Measurements from ENCODE around the gene ZNF385B.

ZNF385B gene

DNA sequence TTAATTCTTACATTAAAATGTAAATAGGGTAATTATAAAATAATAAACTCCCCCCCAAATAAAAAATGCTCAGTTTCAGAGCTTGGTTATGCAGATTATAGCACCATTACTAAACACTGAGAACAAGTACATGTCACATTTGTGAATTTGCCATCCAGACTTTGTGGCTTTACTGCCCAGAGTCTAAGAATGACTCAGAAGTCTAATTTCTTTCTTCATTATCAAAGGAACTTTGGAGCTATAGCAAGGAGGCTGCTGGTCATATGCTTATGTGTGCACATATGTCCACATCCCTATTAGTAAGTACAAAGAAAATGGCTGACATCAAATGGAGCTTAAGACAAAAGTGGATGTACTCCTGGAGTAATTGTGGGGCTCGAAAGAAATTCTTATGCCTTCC lies 348.2 kb downstream of the ZNF385B start:
- Mint-ChIP-seq H3K36me3 (ENCODE audit: low read depth) (no peaks in the 10 kb centered on the region), H3K9me3 (no peaks in the 10 kb centered on the region), H3K27ac (no peak overlapping the region), H3K27me3 (no peaks in the 10 kb centered on the region), H3K4me3 (no peak overlapping the region), H3K4me1 (ENCODE audit: low read depth) (no peaks in the 10 kb centered on the region)
- intact Hi-C loops (cut with micrococcal nuclease): no loop called here

- Mint-ChIP-seq H3K4me3 (no peak overlapping the region), H3K9me3 (no peaks in the 10 kb centered on the region), H3K36me3 (ENCODE audit: low read depth) (no peaks in the 10 kb centered on the region), H3K4me1 (ENCODE audit: low read depth) (no peaks in the 10 kb centered on the region), H3K27ac (no peak overlapping the region), H3K27me3 (no peaks in the 10 kb centered on the region)
- intact Hi-C loops (cut with micrococcal nuclease): no loop called here
Observed at GRCh38 chr2:179512281-179513035, 349.0 kb downstream of the ZNF385B start.

DNA sequence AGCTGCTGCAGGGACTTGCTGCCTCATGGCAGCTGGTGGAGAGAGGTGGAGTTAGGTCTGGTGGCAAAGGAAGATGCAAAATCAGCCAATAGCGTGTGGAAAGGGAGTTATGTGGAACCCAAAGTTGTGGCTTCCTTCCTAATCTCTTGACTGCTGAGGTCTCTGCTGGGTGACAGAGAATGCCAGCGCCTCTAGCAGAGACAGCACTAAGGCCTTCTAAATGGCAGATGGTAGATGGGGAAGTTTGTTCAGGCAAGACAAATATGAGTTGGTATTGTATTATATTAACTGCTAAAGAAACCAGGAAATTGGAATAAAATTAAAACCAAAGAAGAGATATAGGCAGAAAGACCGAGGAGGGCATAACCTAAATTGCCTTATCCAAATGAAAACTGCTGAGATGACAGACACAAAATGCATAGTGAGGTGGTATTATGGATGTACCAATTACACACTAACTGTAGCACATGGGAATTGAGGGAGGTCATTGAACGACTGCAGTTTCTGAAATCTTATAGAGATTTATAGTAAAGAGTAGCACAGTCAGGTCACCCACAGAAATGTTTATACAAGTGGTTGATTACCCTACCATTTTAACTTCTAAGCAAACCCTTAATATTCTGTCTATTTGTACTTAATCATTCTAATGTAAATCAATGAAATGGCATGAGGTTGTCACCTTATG lies 350.2 kb downstream of the ZNF385B start:
- Mint-ChIP-seq H3K9me3 (no peaks in the 10 kb centered on the region), H3K4me1 (ENCODE audit: low read depth) (no peaks in the 10 kb centered on the region), H3K27ac (no peak overlapping the region), H3K4me3 (no peak overlapping the region), H3K27me3 (no peaks in the 10 kb centered on the region), H3K36me3 (ENCODE audit: low read depth) (no peaks in the 10 kb centered on the region)
- intact Hi-C loops (cut with micrococcal nuclease): no loop called here

DNA sequence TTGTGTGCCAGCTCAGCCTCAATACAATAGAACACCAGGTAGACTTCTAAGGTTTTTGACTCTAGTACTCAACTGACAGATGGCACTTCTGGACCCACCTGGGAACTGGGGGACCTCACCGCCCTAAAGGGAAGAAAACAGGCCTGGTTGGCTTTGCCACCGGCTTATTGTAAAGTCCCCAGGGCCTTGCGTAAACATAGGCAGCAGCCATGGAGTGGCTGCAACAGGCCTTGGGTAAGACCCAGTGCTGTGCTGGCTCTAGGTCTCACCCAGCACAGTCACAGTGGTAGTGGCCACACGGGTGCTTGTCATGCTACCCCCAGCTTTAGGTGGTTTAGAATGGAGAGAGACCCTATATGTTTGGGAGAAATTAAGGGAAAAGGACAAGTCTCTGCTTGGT lies 366.1 kb downstream of the ZNF385B start:
- intact Hi-C loops (cut with micrococcal nuclease): no loop called here
- H3K4me3 Mint-ChIP-seq: no peak overlapping the region
- no peaks in the 10 kb centered on the region for H3K4me1 Mint-ChIP-seq (ENCODE audit: low read depth)
- no peak overlapping the region for H3K27ac Mint-ChIP-seq
- no peaks in the 10 kb centered on the region for H3K27me3 Mint-ChIP-seq
- H3K9me3 Mint-ChIP-seq: peaks cover 34% of the 10 kb centered on the region
- H3K36me3 Mint-ChIP-seq (ENCODE audit: low read depth): no peaks in the 10 kb centered on the region

DNA sequence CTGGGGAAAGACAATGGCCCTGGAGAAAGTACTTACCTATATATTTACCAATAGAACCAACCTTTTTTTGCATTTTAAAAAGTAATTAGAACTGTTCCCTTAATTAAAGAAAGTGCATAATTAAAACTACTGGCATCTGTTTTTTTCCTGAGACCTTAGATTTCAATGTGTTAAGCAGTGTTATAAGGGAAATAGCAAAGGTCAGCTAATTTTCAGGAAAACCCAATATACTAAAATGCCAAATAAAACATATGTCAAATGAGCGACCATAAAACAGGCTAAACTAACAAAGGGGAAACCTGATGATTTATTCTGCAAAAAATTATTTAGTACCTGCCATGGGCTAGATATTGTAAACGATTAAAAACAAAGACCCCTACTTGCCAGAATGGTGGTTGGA lies 372.8 kb downstream of the ZNF385B start:
- no peaks in the 10 kb centered on the region for H3K36me3 Mint-ChIP-seq (ENCODE audit: low read depth)
- H3K27me3 Mint-ChIP-seq: no peaks in the 10 kb centered on the region
- intact Hi-C loops (cut with micrococcal nuclease): no loop called here
- H3K27ac Mint-ChIP-seq: no peak overlapping the region
- H3K4me3 Mint-ChIP-seq: no peak overlapping the region
- no peaks in the 10 kb centered on the region for H3K9me3 Mint-ChIP-seq
- no peaks in the 10 kb centered on the region for H3K4me1 Mint-ChIP-seq (ENCODE audit: low read depth)

DNA sequence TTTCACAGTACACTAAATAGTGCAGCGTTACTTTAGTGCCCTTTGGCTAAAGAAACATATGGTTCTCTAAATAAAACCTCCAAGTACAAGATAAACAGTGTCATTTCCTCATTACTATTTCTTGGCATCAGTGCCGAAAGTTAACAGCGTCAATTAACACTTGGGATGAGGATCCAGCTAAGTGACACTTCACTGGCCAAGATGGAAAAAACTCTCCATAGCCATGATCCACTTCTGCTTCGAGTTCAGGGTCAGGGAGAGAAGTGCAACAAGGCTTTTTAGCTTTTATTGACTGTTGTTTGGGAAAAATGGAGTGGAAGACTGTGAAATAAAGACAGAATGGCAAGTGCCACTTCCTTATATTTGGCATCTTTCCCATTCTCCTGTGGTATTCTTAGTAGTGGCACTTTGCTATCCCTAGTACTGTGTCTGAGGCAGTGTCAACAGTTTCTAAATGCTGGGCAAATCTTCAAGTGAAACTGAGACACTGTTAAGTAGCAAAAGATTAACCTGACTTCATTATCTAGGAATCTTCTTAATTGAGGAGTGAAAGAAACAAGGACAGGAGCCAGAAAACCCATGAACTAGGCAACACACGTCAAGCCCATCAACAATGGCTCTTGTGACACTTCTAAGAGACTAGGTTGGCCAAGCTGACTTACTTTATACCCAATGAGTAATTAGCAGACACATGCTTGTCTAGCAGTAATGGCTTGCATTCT lies 374.2 kb downstream of the ZNF385B start:
- no peaks in the 10 kb centered on the region for H3K4me1 Mint-ChIP-seq (ENCODE audit: low read depth)

DNA sequence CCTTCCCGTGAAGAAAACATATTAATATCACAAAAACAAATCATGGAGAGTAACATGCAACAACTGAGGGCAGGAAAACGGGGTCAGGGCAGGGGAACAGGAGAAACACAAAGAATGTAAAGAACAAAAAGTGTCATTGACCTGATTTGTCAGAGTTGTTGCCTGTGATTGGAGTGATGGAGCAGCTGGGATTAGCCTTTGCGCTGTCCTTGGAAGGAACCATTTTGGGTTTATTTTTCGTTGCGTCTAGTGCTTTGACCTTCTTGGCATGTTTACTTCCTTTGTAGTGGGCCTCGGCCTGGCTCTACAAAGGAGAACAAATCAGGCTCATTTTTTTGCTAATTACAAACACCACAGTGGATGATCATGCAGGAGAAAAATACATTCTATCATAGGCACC lies 378.3 kb downstream of the ZNF385B start:
- no peaks in the 10 kb centered on the region for H3K4me1 Mint-ChIP-seq (ENCODE audit: low read depth)
- H3K4me3 Mint-ChIP-seq: no peak overlapping the region
- no peak overlapping the region for H3K27ac Mint-ChIP-seq
- H3K27me3 Mint-ChIP-seq: no peaks in the 10 kb centered on the region
- intact Hi-C loops (cut with micrococcal nuclease): no loop called here
- no peaks in the 10 kb centered on the region for H3K36me3 Mint-ChIP-seq (ENCODE audit: low read depth)
- no peaks in the 10 kb centered on the region for H3K9me3 Mint-ChIP-seq

More for the DNA sequence above, 374.2 kb downstream of the ZNF385B start:
- intact Hi-C loops (cut with micrococcal nuclease): no loop called here
- H3K27me3 Mint-ChIP-seq: no peaks in the 10 kb centered on the region
- H3K36me3 Mint-ChIP-seq (ENCODE audit: low read depth): no peaks in the 10 kb centered on the region
- H3K9me3 Mint-ChIP-seq: no peaks in the 10 kb centered on the region
- H3K4me3 Mint-ChIP-seq: no peak overlapping the region
- no peak overlapping the region for H3K27ac Mint-ChIP-seq

DNA sequence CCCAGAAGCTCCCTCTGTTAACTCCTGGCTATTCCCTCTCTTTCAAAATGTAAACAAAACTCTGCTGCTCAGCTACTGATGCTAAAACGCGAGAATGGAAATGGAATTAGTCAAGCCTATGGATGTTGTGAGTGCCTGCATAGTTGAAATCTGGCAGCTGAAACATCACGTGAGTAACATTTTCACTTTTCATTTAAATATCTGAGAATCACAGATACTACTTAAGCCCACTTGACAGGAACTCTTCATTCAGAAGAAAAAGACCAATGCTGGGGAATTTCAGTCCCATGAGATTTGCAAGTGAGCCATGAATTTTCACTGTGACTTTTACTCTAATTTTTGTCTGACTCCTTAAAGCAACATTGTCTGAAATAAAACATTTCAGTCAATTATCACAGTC lies 381.5 kb downstream of the ZNF385B start:
- intact Hi-C loops (cut with micrococcal nuclease): no loop called here
- Mint-ChIP-seq H3K4me1 (ENCODE audit: low read depth) (no peaks in the 10 kb centered on the region), H3K4me3 (no peak overlapping the region), H3K36me3 (ENCODE audit: low read depth) (no peaks in the 10 kb centered on the region), H3K9me3 (no peaks in the 10 kb centered on the region), H3K27ac (no peak overlapping the region), H3K27me3 (no peaks in the 10 kb centered on the region)

- H3K4me3 Mint-ChIP-seq: no peak overlapping the region
- intact Hi-C loops (cut with micrococcal nuclease): no loop called here
- no peak overlapping the region for H3K27ac Mint-ChIP-seq
- no peaks in the 10 kb centered on the region for H3K27me3 Mint-ChIP-seq
- no peaks in the 10 kb centered on the region for H3K36me3 Mint-ChIP-seq (ENCODE audit: low read depth)
- no peaks in the 10 kb centered on the region for H3K4me1 Mint-ChIP-seq (ENCODE audit: low read depth)
- no peaks in the 10 kb centered on the region for H3K9me3 Mint-ChIP-seq
Observed at GRCh38 chr2:179478771-179479170, 382.6 kb downstream of the ZNF385B start.

GRCh38 chr2:179470992-179471391 lies 390.4 kb downstream of the ZNF385B start:
- no peak overlapping the region for H3K27ac Mint-ChIP-seq
- H3K4me3 Mint-ChIP-seq: no peak overlapping the region
- no peaks in the 10 kb centered on the region for H3K27me3 Mint-ChIP-seq
- no peaks in the 10 kb centered on the region for H3K4me1 Mint-ChIP-seq (ENCODE audit: low read depth)
- intact Hi-C loops (cut with micrococcal nuclease): no loop called here
- no peaks in the 10 kb centered on the region for H3K36me3 Mint-ChIP-seq (ENCODE audit: low read depth)
- H3K9me3 Mint-ChIP-seq: no peaks in the 10 kb centered on the region

DNA sequence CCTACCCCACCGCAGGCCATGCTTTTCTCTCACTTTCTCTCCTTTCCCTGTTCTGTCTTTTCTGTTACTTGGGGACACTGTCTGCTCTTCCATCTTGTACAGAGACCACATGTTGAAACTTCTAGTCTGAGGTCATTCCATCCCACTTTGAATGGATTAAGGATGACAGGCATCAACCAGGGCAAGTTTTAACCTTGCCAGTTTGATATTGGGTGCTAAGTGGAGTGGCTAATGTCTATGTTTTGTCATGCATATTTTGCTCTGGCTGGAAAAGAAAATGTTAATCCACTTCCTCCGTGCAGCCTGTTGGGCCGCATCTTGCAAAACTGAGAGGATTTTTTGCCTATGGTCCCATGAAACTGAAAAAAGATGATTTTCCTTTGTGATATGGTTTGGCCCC lies 391.3 kb downstream of the ZNF385B start:
- Mint-ChIP-seq H3K9me3 (peaks cover 4% of the 10 kb centered on the region), H3K27ac (no peak overlapping the region), H3K27me3 (no peaks in the 10 kb centered on the region), H3K36me3 (ENCODE audit: low read depth) (no peaks in the 10 kb centered on the region), H3K4me3 (no peak overlapping the region), H3K4me1 (ENCODE audit: low read depth) (no peaks in the 10 kb centered on the region)
- intact Hi-C loops (cut with micrococcal nuclease): no loop called here

DNA sequence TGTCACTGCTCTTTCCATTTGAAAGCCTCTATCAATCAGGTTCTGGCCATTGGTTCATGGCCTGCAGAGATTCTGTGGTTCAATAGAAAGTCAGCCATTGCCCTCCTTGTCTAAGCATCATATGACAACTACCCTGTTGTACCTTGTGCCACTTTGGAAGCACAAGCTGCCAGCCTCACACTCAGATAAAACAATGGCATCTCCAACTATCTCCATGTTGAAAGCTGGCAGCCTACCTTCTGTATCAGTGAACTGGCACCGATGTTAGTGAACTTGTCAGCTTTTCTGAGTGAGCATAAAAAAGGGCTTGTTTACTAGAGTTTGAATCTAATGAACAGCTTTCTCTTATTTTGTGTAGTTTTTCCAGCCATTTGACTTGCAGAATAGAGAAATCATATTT lies 393.5 kb downstream of the ZNF385B start:
- peaks cover 9% of the 10 kb centered on the region for H3K9me3 Mint-ChIP-seq
- no peaks in the 10 kb centered on the region for H3K36me3 Mint-ChIP-seq (ENCODE audit: low read depth)
- no peak overlapping the region for H3K4me3 Mint-ChIP-seq
- H3K4me1 Mint-ChIP-seq (ENCODE audit: low read depth): no peaks in the 10 kb centered on the region
- H3K27ac Mint-ChIP-seq: no peak overlapping the region
- no peaks in the 10 kb centered on the region for H3K27me3 Mint-ChIP-seq
- intact Hi-C loops (cut with micrococcal nuclease): no loop called here

DNA sequence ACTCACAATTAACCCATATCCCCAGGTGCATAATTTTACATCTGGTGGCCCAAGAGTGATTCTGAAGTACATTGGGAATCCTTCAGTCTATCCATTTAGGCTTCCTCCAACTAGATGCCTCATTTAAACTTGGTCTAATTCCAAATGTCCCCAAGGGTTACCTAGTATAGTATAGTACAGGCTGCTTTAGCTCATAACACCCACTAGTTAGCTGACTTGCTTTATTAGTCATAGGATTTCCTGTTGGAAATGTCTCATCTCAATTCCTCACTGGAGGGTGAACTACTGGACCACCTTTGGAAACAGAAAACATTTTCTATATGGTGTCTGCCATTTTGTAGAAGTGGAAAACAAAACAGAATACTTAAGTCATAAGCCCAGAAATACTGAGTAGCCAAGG lies 394.3 kb downstream of the ZNF385B start:
- Mint-ChIP-seq H3K27me3 (no peaks in the 10 kb centered on the region), H3K9me3 (peaks cover 9% of the 10 kb centered on the region), H3K36me3 (ENCODE audit: low read depth) (no peaks in the 10 kb centered on the region), H3K4me1 (ENCODE audit: low read depth) (no peaks in the 10 kb centered on the region), H3K4me3 (no peak overlapping the region), H3K27ac (no peak overlapping the region)
- intact Hi-C loops (cut with micrococcal nuclease): no loop called here

GRCh38 chr2:179461420-179461819 lies 400.0 kb downstream of the ZNF385B start:
- Mint-ChIP-seq H3K27ac (no peak overlapping the region), H3K4me3 (no peak overlapping the region), H3K27me3 (no peaks in the 10 kb centered on the region), H3K9me3 (peaks cover 9% of the 10 kb centered on the region), H3K36me3 (ENCODE audit: low read depth) (no peaks in the 10 kb centered on the region), H3K4me1 (ENCODE audit: low read depth) (no peaks in the 10 kb centered on the region)
- intact Hi-C loops (cut with micrococcal nuclease): no loop called here
